HFF-Myc (cell line): ENCODE results near the gene SLC25A10.

Source experiments
- DNase-seq: peaks from one replicate; pipeline ENCODE4 v3.0.0-alpha.2; 2011; ENCODE audit warnings: low read depth; ENCODE audit errors: extremely low read depth
- H3K4me3 ChIP-seq: replicated peaks from 2 replicates; pipeline ENCODE4 v1.5.1; 2011; ENCODE audit warnings: low read depth, mild to moderate bottlenecking, control low read depth, low read length
- TF ChIP-seq, protein P1 (sequence below): IDR thresholded peaks from 2 replicates; pipeline ENCODE4 v1.5.1; 2012; ENCODE audit warnings: mild to moderate bottlenecking, low read depth, low read length, control low read depth; ENCODE audit errors: missing control alignments

SLC25A10 gene

DNA sequence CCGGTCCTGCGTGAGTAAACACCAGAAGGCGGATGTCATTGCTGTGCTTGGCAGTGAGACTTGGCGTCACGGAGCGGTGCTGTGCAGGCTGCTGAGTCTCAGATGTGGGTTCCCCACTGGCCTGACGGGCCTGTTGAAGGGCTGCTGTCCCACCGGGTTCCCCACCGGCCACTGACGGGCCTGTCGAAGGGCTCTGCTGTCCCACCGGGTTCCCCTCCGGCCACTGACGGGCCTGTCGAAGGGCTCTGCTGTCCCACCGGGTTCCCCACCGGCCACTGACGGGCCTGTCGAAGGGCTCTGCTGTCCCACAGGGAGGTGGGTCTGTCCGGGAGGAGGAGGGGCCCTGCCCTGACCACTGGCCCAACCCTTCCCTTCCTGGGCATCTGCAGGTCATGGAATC, 25.5 kb upstream of the SLC25A10 start:
- TF ChIP-seq, protein P1, sequence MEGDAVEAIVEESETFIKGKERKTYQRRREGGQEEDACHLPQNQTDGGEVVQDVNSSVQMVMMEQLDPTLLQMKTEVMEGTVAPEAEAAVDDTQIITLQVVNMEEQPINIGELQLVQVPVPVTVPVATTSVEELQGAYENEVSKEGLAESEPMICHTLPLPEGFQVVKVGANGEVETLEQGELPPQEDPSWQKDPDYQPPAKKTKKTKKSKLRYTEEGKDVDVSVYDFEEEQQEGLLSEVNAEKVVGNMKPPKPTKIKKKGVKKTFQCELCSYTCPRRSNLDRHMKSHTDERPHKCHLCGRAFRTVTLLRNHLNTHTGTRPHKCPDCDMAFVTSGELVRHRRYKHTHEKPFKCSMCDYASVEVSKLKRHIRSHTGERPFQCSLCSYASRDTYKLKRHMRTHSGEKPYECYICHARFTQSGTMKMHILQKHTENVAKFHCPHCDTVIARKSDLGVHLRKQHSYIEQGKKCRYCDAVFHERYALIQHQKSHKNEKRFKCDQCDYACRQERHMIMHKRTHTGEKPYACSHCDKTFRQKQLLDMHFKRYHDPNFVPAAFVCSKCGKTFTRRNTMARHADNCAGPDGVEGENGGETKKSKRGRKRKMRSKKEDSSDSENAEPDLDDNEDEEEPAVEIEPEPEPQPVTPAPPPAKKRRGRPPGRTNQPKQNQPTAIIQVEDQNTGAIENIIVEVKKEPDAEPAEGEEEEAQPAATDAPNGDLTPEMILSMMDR: no peak
- H3K4me3 ChIP-seq: no peak overlapping the region
- DNase-seq: no peak

- no peak overlapping the region for H3K4me3 ChIP-seq
- TF ChIP-seq, protein P1: no peak
Observed at GRCh38 chr17:81687770-81688541, 24.1 kb upstream of the SLC25A10 start.

DNA sequence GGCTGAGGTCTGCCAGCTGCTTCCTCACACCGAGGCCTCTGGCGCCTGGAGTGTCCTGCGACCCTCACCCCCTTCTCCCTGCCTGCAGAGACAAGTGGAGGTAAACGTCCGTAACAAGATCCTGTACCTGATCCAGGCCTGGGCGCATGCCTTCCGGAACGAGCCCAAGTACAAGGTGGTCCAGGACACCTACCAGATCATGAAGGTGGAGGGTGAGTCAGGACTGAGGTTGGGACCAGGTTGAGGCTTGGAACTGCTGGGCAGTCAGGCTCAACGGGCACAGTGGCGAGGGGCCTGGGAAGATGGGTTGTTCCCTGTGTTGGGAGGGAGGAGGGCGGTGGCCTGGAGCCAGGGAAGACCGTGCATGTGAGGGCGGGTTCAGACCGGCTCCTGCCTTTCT, 23.5 kb upstream of the SLC25A10 start:
- H3K4me3 ChIP-seq: no peak overlapping the region
- no peak for DNase-seq

More at GRCh38 chr17:81687770-81688541, 24.1 kb upstream of the SLC25A10 start:
- DNase-seq: no peak

GRCh38 chr17:81690066-81690465, 22.0 kb upstream of the SLC25A10 start:
- H3K4me3 ChIP-seq: no peak overlapping the region
- TF ChIP-seq, protein P1: no peak
- no peak for DNase-seq

More for the DNA sequence above, 23.5 kb upstream of the SLC25A10 start:
- TF ChIP-seq, protein P1: no peak

DNA sequence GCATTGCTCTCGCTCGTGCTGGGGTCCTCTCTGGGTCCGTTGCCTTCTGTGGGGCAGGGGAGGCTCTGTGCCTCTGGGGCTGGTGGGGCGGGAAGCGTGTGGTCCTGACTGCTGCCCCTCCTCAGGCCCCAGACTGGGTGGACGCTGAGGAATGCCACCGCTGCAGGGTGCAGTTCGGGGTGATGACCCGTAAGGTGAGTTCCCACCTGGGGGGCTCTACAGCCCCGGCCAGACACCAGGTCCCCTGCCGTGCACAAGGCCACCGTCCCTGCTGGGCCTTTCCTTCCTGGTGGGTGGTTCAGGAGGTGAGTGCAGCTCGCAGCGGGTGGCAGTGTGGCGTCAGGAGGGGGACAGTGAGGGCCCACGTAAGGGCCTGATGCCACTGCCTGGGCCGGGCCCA, 21.5 kb upstream of the SLC25A10 start:
- H3K4me3 ChIP-seq: no peak overlapping the region
- TF ChIP-seq, protein P1: no peak
- no peak for DNase-seq

DNA sequence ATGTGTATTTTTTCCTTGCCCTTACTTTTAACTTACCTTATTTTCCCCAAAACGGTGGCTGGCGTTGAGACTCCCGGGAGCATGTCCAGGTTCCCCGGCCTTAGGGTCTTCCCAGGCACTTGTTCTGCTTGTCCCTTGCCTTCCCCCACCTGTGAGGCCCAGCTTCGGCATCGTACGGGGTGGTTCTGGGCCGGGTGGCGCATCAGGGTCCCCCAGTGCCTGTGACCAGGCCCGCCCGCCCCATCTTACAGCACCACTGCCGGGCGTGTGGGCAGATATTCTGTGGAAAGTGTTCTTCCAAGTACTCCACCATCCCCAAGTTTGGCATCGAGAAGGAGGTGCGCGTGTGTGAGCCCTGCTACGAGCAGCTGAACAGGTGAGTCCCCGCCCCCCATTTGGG, 20.9 kb upstream of the SLC25A10 start:
- TF ChIP-seq, protein P1: no peak
- no peak overlapping the region for H3K4me3 ChIP-seq
- no peak for DNase-seq
